ENCODE measurements around the gene CRTC1.

The CRTC1 gene

DNA sequence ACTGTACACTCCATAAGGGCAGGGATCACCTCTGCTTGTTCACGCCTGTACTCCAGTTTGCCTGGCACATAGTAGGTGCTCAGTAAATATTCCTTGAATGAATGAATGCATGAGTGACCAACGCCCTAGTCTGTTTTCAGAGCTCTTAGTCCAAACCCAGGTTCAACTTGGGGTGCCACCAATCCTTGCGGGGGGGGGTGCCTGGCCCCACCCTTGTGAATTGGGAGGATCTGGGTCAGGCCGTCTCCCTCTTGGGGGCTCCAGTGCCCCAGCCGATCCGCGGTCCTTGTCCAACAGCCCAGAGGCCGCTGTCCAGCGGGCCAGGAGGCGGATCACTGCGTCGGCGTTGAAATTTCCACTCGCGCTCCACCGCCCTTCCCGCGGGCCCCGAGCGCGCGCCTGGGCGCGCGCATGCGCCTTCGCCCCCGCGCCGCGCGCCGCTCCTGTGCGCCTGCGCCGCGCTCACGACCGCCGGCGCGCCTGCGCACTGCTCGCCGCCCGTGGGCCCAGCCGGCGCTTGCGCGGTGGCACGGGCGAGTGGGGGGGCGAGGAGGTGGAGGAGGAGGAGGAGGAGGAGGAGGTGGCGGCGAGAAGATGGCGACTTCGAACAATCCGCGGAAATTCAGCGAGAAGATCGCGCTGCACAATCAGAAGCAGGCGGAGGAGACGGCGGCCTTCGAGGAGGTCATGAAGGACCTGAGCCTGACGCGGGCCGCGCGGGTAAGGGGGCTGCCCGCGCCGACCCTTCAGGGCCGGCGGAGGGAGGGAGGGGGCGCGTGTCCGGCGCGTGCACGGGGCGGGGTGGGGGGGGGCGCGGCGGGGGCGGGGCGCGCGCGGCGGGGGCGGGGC lies at the start of gene CRTC1:
CRTC1 (plus strand) TSS at position 572 of the 849 bp plus-strand sequence; CDS start at position 595, 23 bp downstream.
- DNase-seq = peak; percentile 74 to 95 (median 88)

- no peak for DNase-seq
Measured at GRCh38 chr19:18634612-18635297, 48.7 kb upstream of the CRTC1 start.

- DNase-seq = no peak
Measured at GRCh38 chr19:18635831-18636182, 47.7 kb upstream of the CRTC1 start.

DNA sequence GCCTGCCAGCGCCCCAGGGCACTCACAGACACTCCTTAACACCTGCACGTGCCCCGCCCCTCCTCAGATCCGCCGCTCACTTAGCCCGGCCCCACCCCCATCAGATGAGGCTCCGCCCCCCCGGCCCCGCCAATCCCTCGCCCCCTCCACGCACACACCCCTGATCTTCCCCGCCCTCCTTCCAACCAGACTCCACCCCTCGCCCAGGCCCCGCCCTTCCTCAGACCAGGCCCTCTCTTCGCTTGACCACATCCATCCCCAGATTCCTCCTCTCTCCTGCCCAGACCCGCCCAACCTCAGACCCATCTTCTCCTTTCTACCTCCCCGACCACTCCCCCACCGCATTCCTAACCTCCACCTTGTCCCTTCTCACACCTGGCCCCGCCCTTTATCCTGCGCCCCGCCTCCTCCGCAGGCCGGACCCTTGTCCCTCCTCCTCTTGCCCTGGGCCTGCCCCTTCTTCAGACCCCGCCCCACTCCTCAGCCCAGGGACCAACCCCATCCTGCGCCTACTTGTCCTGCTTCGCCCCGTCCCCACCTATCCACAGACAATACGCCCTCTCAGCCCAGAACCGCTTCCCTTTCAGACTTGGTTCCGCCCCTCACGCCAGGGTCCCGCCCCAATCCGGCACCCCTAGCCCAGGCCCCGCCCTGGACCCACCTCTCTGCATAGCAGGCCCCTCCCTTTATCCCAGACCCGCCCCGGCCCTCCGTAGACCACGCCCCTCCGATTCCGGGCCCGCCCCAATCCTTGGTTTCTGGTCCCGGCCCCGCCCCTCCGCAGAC lies 47.1 kb upstream of the CRTC1 start:
- DNase-seq = peak; percentile 97 to 100 (median 99)

DNA sequence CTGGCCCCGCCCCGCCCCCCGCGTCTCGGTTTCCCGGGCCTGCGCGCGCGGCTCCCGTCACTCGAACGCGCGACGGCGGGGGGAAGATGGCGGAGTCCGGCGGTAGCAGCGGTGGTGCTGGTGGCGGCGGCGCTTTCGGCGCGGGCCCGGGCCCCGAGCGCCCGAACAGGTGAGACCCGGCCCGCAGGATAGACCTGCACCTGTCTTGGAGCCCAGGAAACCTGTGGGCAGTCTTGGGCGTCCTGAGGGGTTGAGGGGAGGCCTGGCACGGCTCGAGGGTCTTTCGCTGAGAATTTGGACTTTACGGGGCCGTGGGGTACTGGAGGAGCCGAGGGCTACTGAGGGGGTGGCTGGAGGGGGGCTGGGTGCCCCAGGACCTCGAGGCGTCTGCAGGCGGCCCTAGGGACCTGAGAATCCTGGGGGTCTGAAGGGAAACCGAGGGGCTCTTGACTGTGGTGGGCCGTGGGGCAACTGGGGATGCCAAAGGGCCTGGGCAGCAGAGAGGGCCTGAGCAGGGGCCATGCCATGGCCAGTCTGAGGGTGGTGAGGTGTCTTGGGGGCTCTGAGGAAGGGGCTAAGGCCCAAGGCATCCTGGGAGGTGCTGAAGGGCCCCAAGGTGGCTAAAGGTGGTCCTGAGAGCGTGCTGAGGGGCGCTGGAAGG lies 46.4 kb upstream of the CRTC1 start, which contains the start of gene KLHL26:
KLHL26 (plus strand) TSS at position 60 of the 661 bp plus-strand sequence; CDS start at position 87, 27 bp downstream.
- DNase-seq = no peak

GRCh38 chr19:18637673-18638630 lies 45.5 kb upstream of the CRTC1 start:
- no peak for DNase-seq

DNA sequence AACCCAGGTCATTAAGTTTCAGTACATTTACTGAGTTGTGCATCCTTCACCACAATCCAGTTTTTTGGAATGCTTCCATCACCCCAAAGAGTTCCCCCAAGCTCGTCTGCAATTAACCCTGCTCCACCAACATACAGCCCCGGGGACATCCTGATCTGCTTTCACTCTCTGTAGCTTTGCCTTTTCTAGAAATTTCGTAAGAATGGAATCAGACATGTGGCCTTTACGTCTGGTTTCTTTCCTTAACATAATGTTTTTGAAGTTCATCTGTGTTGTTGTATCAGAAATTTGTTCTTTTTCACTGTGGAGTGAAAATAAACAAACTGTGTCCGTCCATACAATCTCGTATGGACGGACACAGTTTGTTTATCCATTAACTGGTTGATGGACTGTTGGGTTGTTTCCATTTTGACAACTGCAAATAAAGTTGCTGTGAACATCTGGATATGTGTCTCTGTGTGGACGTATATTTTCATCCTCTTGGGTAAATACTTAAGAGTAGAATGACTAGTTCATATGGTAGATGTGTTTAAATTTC lies 43.7 kb upstream of the CRTC1 start:
- DNase-seq = no peak

DNA sequence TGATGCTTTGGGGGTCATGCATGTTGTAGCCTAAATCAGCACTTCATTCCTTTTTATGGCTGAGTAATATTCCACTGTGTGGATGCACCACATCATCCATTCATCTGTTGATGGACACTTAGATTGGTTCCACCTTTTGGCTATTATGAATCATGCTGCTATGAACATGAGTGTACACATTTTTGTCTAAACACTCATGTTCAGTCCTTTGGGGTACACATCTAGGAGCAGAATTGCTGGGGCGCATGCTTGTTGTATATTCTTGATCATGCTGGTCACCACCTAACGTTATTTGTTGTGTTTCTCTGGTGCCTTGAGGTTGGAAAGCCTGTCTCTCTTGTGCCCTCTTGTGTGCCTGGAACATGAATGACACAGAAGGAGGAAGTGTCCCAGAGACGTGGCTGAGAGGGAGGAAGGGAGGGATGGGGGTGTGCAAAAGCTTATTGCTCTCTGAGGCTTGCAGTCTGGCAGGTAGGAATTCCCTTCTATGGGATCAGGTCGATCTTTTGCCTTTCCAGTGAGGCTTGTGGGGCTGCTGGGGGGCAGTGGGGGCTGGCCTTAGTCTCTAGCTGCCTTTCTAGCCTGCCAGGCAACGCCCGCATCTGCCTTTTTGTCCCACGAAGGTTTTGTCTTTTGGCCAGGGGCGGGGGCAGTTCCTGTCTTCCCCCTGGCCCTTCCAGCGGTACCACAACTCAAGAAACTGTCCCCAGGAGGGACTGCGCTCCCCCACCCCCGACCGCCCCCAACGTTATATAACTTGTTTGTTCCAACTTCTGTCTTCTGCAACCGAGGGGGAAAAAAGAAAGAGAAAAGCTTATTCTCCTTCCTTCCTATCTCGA lies 39.1 kb upstream of the CRTC1 start:
- no peak for DNase-seq

DNA sequence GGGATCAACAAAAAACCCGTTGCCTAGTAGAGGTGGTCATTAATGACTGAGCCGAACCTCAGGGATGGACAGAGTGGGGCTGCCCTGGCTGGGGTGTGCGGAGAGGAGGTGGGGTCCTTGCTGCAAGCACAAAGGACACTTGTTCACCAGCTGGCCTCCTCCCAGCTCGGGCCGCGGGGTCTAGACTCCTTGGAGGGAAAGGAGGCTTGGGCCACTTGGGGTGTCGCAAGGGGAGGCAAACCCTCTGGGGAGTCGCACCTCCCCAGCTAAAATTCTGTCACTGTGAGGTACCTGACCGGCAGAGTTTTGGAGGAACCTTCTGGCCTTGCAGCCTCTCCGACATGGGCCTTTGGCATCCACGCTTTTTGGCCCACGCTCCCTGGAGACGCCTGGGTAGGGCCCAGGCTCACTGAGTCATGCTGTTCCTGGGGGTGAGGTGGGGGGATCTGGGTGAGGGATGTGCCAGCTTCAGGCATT lies 38.4 kb upstream of the CRTC1 start:
- DNase-seq = no peak

- DNase-seq = no peak
Measured at GRCh38 chr19:18646535-18647370, 36.7 kb upstream of the CRTC1 start.

DNA sequence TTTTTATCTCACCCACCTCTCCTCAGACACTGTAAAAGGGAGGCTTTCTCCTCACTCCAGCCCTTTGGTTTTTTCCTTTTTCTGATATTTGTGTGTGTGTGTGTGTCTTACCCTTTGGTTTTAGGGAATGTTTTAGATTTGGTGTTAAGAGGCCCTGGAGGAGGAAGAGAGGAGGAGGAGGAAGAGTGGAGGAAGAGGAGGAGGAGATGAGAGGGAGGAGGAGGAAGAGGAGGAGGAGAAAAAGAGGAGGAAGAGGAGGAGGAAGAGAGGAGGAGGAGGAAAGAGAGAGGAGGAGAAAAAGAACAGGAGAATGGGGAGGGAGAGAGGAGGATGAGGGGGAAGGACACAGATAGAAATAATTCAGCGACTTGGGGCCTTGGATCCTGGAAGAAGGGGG lies 36.1 kb upstream of the CRTC1 start:
- no peak for DNase-seq

GRCh38 chr19:18647807-18648206 lies 35.7 kb upstream of the CRTC1 start:
- DNase-seq = no peak

GRCh38 chr19:18648973-18649315 lies 34.5 kb upstream of the CRTC1 start:
- no peak for DNase-seq

- no peak for DNase-seq
Measured at GRCh38 chr19:18649371-18650020, 34.0 kb upstream of the CRTC1 start.

- no peak for DNase-seq
Measured at GRCh38 chr19:18650021-18650390, 33.5 kb upstream of the CRTC1 start.

GRCh38 chr19:18650468-18651041 lies 32.9 kb upstream of the CRTC1 start:
- DNase-seq = no peak

- no peak for DNase-seq
Measured at GRCh38 chr19:18651300-18651699, 32.2 kb upstream of the CRTC1 start.

DNA sequence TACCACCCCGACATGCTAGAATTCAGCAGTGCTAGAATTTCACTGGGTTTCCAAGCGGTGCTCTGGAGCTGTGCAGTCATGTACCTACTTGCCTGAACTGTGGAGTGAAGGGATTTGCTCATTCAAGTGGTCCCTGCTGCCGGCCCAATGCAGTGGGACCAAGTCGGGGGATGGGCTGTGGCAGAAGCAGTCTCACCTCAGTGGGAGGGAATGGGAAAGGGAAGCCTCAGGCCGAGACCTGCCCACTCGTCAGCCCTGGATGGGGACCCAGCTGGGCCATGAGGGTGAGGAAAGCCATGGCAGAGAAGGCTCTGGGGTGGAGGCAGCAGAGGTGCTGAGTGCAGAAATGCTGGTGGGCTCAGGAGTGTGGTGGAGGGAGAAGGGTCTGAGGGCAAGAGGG lies 31.7 kb upstream of the CRTC1 start:
- no peak for DNase-seq

DNA sequence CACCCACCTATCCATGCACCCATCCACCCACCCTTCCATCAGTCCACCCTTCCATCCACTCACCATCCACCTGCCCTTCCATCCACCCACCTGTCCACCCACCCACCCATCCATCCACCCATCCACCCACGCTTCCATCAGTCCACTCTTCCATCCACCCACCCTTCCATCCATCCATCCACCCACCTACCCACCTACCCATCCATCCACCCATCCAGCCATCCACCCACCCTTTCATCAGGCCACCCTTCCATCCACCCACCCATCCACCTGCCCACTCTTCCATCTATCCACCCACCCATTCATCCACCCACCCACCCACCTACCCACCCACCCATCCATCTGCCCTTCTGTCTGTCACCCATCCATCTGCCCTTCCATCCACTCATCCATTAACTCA lies 29.6 kb upstream of the CRTC1 start:
- DNase-seq = no peak

Data from activated naive CD4-positive, alpha-beta T cell (primary cell).